ENCODE measurements around the gene UBE2C.
A peak's percentile ranks its signal among the peaks of the same experiment; 100 is the strongest.

The UBE2C gene

GRCh38 chr20:45857882-45858216 lies 45.4 kb downstream of the UBE2C start:
- H3K4me3 ChIP-seq (ENCODE audit: low read depth, low read length), result peak overlapping the region; percentile 97
- peak; percentile 15 for DNase-seq (ENCODE audit: low read depth)
- TF ChIP-seq CTCF (IDR thresholded peaks at IDR 0.05; ENCODE audit: low read depth, low read length, missing control alignments), result no peak

GRCh38 chr20:45859916-45860315 lies 47.5 kb downstream of the UBE2C start:
- TF ChIP-seq CTCF (IDR thresholded peaks at IDR 0.05; ENCODE audit: low read depth, low read length, missing control alignments), result no peak
- H3K4me3 ChIP-seq (ENCODE audit: low read depth, low read length), result no peak overlapping the region
- DNase-seq (ENCODE audit: low read depth), result no peak

- H3K4me3 ChIP-seq (ENCODE audit: low read depth, low read length), result no peak overlapping the region
- no peak for DNase-seq (ENCODE audit: low read depth)
- no peak for TF ChIP-seq CTCF (IDR thresholded peaks at IDR 0.05; ENCODE audit: low read depth, low read length, missing control alignments)
These were observed 48.2 kb downstream of the UBE2C start for GRCh38 chr20:45860560-45861220.

GRCh38 chr20:45861221-45862075 lies 49.0 kb downstream of the UBE2C start:
- TF ChIP-seq CTCF (IDR thresholded peaks at IDR 0.05; ENCODE audit: low read depth, low read length, missing control alignments), result no peak
- DNase-seq (ENCODE audit: low read depth), result no peak
- H3K4me3 ChIP-seq (ENCODE audit: low read depth, low read length), result no peak overlapping the region

GRCh38 chr20:45863543-45864470 lies 51.4 kb downstream of the UBE2C start:
- no peak overlapping the region for H3K4me3 ChIP-seq (ENCODE audit: low read depth, low read length)
- no peak for TF ChIP-seq CTCF (IDR thresholded peaks at IDR 0.05; ENCODE audit: low read depth, low read length, missing control alignments)
- DNase-seq (ENCODE audit: low read depth), result no peak

GRCh38 chr20:45866454-45866853 lies 54.0 kb downstream of the UBE2C start:
- no peak for TF ChIP-seq CTCF (IDR thresholded peaks at IDR 0.05; ENCODE audit: low read depth, low read length, missing control alignments)
- H3K4me3 ChIP-seq (ENCODE audit: low read depth, low read length), result no peak overlapping the region
- no peak for DNase-seq (ENCODE audit: low read depth)

Measured in GM12864 (cell line).